Suppressor macrophage treated with lipopolysaccharide for 4 hours (primary cell): ENCODE measurements around the gene NKX2-1.
"Not testable (repeated sequence)": the region's sequence is repeated elsewhere in the genome, so short reads cannot be mapped to it uniquely, and the experiment has no call there.

Source experiments
- DNase-seq: peaks from one replicate; pipeline ENCODE4 v3.0.0-alpha.2; 2020

Gene NKX2-1

GRCh38 chr14:36505181-36505815 lies 14.7 kb downstream of the NKX2-1 start:
- DNase-seq: no peak

- DNase-seq: no peak
Observed at GRCh38 chr14:36504771-36505175, 15.3 kb downstream of the NKX2-1 start.

- no peak for DNase-seq
Observed at GRCh38 chr14:36503771-36504741, 16.0 kb downstream of the NKX2-1 start.

DNA sequence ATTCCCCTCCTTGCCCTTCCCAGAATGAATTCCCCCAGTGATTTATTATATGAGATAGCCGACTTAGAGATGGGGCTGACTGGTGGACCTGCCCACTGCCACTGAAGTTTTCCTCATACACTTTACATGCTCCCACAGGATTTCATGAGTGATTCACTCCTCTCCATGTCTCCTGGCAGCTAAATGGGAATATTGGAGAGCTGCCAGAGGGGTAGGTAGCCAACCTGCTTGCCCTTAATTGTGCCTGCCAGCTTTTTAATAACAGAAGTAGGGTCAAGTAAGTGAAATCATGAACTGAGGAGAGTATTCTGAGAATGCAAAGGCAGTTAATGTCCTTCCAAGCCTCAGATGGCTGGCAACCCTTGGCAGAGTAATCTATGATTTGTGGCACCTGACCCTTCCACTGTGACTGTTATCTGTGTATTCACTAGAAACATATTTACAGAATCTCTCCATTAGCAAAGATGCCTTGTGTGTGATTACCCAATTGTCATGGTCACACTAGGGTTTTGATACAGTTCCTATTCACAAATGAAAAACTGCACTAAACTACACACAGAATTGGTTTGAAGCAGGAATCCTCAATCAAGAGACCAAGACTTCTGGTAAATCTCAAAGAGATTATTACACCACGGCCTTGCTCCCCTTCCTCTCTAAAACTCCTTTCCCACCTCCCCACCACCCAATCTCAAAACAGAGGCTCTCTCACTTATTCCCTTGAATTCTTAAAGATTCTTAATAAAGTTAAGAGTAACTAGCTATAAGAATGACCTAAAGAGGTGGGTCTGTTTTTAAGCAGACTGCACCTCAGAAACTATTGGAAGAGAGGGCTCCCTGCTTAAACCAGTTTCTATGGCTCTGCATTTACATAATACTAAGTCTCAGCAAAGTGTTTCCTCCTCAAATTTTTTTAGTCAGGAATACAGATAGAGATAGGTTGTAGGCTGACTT lies 17.2 kb downstream of the NKX2-1 start:
- no peak for DNase-seq

DNA sequence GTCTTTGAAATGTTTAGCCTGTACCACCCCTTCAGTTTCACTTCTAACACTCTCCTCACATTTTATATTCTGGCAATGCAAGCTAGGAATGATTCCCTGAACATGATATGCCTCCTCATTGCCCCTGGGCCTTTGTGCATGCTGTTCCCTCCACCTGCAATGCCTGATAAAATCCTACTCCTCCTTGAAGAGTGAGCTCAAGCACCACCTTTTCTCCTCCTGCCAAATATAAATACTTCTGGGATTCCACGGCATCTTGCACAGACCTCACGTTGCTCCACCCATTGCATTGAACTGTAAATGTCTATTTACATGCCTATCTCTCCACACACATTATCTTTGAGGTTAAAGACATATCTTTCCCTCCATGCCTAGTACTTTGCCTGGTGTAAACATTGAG lies 21.1 kb downstream of the NKX2-1 start:
- DNase-seq: no peak

GRCh38 chr14:36496346-36496745 lies 23.7 kb downstream of the NKX2-1 start:
- no peak for DNase-seq

DNA sequence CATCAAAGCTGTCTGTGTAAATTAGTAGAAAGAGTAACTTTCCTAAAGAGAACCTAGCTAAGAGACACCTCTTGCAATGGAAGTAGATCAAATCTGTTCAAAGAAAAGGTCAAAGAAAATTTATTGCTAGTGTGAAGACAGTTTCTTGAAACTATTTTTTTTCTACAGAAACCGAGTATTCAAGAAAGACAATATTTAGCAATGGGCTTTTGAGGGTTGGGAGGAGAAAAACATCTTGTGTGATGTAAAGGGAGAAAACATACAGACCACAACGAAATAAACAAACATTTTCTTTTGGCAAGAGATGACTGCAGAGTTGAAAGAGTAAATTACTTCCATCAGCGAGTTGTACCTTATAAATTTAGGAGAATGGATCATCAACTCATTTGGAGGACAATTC lies 24.4 kb downstream of the NKX2-1 start:
- no peak for DNase-seq

DNA sequence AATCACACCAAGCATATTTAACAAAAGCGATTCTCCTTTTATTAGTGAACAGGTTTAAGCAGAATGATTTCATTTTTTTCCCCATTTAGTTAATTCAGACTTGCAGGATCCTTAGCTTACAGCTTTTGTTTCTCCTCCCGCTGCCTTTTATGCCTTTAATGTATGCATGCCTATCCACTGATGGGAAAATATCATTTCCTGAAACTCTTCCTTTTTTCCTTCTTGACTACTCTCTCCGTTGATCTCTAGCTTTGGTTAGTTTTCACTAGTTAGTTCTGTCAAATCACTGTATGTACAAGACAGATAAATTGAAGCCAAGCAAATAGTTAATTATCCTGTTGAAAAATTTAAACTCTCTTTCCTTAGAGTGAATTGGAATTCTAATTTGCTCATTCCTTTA lies 26.3 kb downstream of the NKX2-1 start:
- no peak for DNase-seq

DNA sequence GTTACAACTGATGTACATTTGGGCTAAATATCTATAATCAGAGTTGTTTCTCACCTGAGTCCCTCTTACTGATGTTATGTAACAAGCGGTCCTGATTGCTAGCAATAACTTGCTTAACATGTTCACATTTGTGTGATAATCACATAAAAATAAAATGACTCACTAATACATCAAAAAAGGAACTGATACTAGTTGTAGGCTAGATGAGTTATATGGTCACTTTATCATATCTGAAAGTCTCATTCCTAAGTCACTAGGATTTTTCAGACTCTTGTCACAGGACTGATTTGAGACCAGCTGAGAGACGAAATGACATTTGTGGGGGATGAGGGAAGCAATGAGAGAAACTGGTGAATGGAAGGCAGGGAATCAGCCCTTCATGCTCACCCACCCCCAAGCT lies 34.3 kb downstream of the NKX2-1 start:
- no peak for DNase-seq

GRCh38 chr14:36479344-36479743 lies 40.7 kb downstream of the NKX2-1 start:
- no peak for DNase-seq

- DNase-seq: no peak
Observed at GRCh38 chr14:36478782-36479181, 41.2 kb downstream of the NKX2-1 start.

- no peak for DNase-seq
Observed at GRCh38 chr14:36477266-36477665, 42.8 kb downstream of the NKX2-1 start.

- not testable (repeated sequence) for DNase-seq
Observed at GRCh38 chr14:36476061-36476460, 44.0 kb downstream of the NKX2-1 start.

GRCh38 chr14:36474593-36474992 lies 45.4 kb downstream of the NKX2-1 start:
- no peak for DNase-seq

DNA sequence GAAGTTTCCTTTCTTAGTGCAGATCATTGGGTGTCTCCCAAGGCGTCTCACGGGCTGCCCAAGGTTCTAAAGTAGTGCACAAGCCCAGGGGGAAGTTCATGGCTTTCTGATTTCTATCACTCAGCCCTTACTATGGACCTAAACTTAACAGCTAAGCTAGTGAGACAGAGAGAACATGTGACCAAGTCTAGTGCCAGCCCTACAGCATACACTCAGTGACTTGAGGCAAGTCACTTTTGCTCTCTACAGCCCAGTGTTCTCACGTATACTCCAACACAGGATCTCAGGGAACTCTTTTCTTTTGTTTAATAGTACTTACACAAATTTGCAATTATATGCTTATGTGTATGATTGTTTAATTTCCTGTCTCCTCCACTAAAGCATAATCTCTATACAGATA lies 48.6 kb downstream of the NKX2-1 start:
- DNase-seq: no peak

DNA sequence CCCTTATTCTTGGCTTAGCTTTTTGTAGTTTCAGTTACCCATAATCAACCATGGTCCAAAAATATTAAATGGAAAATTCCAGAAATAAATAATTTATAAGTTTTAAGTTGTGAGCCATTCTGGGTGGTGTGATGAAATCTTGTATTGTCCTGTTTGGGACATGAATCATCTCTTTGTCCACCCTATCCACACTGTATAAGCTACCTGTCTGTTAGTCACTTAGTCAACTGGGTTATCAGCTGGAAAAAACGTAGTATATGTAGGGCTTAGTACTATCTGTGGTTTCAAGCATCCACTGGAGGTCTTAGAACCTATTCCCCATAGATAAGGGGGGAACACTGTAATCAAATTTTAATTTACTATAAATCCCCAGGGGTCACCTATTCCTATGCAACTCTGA lies 52.7 kb downstream of the NKX2-1 start:
- DNase-seq: no peak
